DMS53 treated with DMSO at 0.1 percent for 48 hours (cell line): ENCODE results near the gene POU6F2.
A peak's percentile ranks its signal among the peaks of the same experiment; 100 is the strongest.

ENCODE experiments used
- DNase-seq: peaks from one replicate; lab custom pipeline; 2025; ENCODE audit not compliant: unreplicated experiment; lab: John Stamatoyannopoulos, UW

Gene POU6F2

DNA sequence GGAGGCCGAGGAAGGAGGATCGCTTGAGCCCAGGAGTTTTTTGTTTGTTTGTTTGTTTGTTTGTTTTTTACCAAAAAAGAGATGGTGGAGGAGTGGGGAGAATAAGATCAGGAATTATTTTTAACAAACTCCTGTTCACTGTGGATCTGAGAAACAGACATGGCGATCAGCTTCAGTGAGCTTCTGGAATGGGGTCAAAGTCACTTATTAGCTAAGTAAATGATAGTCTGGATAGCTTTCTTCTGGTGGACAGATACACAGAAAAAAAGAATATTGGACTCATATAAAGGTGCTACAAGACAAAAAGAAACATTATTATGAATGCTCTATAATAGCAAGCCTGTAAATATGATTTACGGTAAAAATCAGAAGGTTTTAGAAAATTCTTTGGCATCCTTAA is 85.1 kb downstream of the POU6F2 start:
- DNase-seq = no peak

GRCh38 chr7:39069031-39069430 is 91.3 kb downstream of the POU6F2 start:
- no peak for DNase-seq

DNA sequence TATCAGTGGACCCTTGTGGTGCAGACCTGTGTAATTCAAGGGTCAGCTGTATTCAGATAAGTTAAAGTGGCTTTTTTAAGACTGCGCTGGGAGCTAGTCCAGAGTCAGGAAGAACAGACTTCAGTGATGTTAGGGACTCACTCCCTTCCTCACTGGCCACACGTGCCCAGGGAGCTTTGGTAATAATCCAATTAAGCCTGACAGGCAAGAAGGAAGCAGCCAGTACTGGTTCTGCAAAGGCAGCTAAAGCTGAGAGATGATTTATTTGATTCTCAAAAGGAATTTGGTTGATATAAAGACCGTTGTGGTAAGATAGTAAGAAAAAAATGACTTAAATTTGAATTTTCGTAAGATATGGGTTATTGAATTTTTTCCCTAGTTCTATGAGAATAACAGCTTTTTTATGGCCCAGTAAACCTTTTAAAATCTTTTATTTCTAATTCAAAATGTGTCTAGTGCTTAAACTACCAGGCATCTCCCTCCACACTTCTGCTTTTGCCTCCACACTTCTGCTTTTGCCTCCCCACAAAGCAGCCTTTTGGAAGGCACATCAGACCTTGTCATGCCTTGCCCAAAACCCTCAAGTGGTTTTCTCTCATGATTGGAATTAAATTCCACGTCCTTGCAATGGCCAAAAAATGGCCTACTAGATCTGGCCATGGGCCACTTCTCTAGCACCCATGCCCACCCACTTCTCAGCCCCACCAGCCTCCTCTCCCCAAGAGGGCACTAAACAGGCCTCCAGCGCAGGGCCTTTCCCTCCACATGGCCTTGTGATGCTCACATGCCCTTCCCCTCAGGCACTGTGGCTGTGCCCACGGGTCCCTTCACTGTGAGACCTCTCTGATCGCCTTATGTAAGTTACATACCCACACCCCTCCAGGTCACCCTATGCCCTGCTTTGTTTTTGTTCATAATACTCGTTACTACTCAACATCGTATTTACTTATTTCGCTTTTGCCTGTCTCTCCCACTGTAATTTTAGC is 92.5 kb downstream of the POU6F2 start:
- no peak for DNase-seq

- DNase-seq = no peak
Observed at GRCh38 chr7:39071116-39071515, 93.4 kb downstream of the POU6F2 start.

DNA sequence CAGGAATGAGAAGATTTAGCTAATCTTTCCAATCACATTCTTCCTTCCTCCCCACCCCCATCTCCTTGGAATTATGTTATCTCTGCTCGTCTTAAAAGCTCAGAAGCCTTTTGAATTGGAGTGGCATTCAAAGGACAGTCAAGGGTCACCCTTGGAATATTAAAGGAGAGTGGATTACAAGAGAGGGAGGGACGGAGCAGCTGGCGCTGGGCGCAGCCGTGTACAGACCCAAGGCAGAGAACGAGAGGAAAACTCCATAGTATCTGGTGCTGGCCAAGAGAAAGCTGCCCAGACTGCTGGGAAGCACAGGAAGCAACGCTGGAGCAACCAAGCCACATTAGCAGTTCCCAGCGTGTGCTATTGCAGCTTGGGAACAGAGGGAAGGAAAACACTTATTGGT is 95.7 kb downstream of the POU6F2 start:
- DNase-seq = peak; percentile 74

DNA sequence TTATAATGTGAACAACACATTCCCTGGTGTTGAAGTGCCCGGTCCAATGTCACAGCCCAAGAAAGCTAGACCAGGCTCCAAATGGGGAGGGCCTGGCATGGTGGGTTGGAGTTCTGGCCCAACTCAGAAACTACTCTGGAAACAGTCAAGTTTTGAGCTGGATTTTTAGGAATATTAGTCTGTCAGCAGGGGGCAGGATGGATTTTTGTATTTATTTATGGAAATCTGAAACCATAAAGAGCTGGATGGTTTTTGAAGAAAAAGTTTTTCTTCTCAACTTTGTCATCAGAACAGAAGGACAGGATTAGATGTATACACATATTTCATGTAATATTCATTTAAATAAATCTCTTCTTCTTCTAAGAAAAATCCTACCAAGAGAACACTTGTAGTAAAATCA is 97.5 kb downstream of the POU6F2 start:
- DNase-seq = no peak

- DNase-seq = peak; percentile 20
Observed at GRCh38 chr7:39083781-39084180, 106.1 kb downstream of the POU6F2 start.

- peak; percentile 91 for DNase-seq
Observed at GRCh38 chr7:39084349-39084748, 106.6 kb downstream of the POU6F2 start.

DNA sequence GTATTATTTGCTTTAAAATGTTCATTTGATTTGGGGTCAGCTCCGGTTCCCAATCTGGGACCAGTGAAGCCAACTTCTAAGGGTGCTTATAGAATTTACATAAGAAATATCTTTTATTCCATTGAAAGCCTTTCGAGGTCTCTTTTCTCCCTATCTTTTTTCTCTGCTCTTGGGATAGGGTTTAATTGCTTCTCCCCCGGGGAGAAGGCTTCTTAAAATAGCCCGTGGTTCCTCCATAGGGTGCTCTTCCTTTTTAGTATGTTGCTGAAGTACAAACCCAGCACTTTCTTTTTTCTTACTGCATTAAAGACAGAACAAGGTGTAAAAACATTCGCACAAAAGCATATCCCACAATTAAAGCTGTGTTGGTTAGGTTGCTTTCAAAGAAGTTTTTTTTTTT is 107.5 kb downstream of the POU6F2 start:
- DNase-seq = no peak

DNA sequence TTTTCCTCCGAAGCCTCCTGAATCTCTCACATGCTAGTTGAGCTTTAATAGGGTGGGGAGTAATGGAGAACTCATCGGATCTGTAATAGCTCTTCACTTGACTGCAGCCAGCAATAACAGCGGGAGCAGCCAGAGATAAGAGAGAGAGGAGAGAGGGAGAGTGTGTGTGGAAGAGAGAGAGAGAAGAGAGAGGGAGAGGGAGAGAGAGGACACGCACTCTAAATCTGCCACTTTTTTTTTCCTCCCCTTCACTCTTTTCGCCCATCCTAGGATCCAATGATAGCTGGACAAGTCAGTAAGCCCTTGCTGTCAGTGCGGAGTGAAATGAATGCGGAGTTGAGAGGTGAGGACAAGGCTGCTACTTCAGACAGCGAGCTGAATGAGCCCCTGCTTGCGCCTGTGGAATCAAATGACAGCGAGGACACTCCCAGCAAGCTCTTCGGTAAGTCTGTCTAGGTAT is 107.9 kb downstream of the POU6F2 start:
- no peak for DNase-seq

DNA sequence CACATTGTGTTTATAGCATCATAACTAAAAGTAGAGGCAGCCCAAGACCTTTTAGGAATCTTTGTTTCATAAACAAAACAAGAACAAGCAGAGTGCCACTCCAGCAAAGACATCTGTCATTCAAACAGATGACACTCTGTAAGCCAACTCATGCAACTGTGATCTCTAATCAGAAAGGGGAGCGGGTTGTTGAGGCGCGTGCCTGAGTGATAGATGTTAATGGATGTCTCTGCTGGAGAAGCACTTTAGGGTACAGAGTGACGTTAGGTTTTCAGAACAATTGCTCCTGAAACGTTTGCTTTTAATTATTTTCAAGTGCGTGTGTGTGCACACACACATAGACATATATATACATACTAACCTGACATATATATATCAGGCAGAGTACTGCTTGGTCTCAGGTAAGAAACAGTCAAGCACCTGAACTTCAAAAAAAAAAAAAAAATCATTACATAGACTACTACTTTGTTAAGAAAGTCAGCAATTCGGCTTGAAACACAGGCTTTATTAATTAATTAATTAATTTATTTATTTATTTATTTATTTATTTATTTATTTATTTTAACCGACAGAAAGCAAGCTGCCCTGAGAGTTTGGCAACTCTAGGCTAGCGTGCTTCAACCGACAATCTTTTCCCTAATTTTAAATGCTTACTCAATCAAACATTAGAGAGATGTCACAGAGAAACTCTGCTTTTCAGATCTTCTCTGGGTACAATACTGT is 109.1 kb downstream of the POU6F2 start:
- DNase-seq = no peak

DNA sequence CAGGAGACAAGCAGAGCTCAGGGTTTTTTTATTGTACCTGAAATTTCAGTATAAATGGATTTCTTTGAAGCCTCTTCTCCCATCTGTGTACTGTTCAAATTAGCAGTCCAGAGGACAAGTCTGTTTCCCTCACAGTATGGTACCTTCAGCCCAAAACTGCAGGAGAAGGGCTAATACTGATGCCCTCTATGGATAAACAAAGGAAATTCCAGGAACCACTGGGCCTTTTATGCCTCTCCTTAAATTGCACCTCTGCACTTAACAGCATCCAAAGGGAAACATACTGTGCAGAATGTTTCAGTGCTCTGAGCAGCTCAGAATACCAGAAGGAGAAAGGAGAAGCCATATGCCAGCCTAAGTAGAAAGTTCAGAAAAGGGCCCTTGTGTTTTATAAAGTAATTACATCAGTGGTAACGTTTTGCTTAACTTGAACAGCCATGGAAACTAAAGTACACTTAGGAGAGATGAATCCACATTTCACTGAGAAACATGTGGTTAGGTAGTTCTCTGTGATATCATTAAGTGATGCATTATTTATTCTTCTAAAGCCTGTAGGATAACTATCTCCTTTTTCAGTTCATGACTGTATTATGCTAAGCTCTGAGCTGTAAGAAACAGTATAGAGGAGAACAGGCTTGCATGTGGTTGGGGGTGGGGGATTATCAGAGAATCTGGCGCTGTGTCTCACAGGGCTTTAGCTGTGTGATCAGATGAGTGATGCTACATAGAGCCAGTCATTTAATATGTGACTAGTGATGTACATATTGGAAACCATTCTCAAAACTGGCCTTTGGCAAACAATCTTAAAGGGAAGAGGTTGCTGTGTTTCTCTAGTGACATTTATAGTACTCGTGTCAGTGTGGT is 111.3 kb downstream of the POU6F2 start:
- DNase-seq = no peak

DNA sequence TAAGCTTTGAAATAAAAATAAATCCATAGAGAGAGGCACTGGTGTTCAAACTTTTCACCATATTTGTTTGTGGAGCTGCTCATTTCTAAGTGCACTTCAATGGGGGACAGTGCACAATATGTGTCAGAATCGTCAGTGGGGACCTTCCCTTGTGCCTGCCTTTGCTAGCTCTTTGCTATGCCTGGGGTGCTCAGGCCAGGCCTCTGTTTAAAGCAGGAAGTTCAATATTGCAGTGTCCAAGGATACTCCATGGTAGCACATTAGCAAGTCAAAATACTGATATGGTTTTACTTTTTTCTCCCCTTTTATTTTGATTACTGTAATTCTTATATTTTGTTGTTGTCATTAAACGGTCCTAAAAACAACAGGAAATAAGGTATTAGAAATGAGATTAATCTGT is 113.4 kb downstream of the POU6F2 start:
- DNase-seq = no peak

- DNase-seq = no peak
Observed at GRCh38 chr7:39091774-39092173, 114.1 kb downstream of the POU6F2 start.

DNA sequence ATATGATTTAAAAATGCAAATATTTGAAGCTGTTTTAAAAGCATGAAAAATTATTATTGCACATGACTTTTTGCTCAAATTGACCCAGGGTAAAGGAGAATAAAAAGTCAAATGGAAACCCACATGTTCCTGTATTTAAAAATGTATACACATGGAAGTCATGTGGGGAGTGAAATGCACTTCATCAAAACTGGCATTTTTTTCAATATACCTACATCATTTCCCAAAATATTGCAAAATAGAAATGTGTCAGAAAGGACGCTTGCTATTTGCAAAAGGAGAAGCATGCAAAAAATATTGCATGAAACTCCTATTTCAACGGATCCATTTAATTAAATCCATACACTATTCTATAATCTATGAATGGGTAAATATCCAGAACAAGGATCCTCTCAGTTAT is 117.0 kb downstream of the POU6F2 start:
- no peak for DNase-seq

GRCh38 chr7:39095875-39096619 is 118.3 kb downstream of the POU6F2 start:
- DNase-seq = no peak

DNA sequence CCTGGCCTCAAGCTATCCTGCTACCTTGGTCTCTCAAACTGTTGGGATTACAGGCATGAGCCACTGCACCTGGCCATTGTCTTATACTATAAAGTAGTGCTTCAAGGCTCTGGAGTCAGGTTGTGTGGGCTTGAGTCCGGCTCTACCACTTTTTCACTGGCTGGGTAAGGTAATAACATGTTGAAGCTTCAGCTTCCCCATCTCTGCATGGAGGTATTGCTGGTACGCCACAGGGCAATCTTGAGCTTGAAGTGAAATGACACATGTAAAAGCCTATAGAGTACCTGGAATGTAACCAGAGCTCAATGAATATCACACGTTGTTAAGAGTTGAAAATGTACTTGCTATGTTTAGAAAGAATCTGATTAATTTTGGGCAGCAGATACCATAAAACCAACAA is 120.8 kb downstream of the POU6F2 start:
- no peak for DNase-seq

- DNase-seq = no peak
Observed at GRCh38 chr7:39099146-39099545, 121.4 kb downstream of the POU6F2 start.

GRCh38 chr7:39100270-39100669 is 122.6 kb downstream of the POU6F2 start:
- DNase-seq = no peak

DNA sequence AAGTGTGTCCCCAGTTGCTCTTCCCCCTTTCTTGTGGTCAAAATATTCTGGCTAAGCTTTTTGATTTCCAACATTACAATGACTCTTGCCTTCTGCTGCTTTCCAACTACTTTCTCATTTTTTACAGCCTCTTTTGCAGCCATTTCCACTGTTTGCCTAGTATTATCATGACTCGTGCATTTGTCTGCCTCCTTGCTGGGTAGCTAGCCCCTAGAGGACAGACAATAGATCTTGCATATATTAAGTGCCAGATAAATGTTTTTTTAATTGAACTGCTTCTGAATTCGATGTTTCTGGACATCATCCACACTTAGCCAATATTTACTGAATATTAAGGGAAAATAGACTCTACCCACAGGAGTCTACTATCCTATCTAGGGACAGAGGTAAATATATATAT is 124.5 kb downstream of the POU6F2 start:
- DNase-seq = no peak
